Dedifferentiated amniotic fluid mesenchymal stem cell (primary cell): ENCODE results near the gene RNF175.

ENCODE experiments used
- DNase-seq: peaks from one replicate; pipeline ENCODE4 v3.0.0-alpha.2; 2016; ENCODE audit errors: extremely low spot score

The RNF175 gene

DNA sequence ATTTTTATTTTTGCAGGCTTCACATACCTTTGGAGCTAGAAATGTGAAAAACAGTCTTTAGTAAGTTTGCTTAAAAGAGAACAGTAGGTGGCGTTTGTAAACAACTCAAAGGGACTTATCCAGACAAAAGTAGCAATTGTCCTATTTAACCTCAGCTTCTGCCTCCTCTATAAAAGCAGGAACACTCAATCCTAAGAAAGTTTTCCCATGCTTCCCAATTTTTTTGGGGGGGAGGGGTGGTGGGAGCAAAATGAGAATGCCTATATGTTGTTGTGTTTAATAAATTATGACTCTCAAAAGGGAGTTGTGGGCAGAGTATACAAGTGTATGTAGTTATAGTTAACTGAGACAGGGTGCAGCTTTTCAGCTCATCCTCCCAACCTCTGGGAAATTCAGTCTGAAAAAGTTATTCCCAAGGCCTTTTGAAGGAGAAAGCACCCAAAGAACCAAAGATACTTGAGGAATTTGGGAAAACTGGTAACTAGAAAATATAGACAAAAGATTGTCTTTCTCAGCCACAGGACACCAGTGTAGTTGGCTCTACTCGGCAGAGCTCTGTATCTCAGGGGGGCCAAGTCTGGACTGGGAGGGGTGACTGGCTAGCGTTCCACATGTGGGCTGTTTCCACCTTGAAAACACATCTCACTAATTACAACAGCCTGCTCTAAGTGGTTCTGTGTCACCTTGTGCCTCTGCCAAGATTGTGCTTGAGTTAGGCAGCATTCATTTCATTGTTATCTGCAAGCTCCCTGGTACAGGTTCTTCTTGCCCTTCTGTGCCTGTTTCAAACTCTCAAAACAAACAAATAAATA, 26.3 kb upstream of the RNF175 start:
- peak; percentile 64 for DNase-seq

DNA sequence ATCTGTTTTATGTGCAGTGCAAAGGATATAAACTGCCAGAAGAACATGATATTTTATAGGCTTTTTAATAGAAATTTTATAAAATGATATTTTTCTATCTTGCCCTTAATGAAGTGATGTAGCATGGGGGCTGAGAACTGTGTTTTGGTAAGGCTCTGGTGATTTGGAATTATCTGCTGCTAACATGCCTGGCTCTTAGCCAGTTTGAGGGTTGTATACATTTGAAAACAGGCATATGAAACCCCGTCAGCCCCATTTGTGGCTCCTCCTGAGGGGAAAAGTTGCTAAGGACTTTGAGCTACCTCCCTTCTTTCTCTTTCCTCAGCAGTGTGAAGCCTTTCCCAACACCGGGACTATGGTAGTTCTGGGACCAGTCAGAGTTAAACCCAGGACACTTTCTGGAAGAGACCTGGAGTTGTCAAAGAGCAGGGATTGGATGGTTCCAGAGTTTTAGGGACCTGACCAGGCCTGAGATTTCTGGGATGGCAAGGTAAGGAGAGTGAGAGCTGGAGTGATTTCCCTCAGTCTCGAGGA, 24.4 kb upstream of the RNF175 start:
- DNase-seq, result no peak

DNA sequence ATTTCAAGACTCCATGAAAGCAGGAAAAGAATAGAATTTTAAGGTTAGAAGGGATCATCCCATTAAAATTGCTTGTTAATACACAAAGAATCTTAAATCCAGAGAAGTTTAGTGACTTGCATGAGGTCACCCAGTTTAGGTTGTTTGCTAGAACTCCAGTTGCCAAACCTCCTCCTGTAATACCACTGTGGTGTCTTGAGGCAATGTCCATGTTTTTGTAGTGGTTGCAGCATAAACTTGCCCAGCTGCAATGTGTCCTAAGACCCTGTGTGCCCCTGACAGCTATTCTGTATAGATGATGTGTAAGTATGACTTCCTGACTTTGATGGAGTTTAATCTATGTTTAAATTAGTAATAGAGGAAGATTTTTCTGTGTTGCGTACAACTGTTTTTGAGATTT, 22.8 kb upstream of the RNF175 start:
- no peak for DNase-seq

DNA sequence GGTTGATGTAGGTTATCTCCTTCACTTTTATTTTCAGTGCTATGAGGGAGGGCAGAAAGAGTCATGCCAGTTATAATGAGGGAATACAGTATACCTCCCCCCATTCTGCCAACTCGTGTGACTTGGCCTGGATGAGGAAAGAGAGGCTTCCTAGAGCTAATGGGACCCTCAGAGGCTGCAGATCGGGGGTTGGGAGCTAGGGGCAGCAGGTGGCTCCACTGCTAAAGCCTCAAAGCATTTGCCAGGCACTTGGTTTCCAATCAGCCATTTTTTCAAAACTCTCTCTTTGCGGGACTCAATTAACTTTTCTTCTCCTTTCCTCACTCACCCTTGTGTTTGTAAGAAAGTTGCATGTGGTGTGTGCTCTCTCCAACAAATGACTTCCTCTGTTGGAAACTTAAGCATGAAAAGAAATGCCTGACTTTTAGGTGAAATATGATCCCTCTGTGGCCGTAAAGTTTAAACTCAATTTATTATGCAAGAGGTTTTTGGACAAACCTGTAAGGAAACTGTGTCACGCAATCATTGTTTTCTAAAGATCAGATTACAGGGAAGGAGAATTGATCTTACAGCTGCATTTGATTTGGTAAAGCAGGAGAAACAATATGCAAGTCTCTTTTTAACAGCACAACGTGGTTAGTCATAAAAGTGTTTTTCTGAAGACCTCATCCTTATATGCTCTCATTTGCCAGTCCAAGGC, 22.0 kb upstream of the RNF175 start:
- DNase-seq, result peak; percentile 91

DNA sequence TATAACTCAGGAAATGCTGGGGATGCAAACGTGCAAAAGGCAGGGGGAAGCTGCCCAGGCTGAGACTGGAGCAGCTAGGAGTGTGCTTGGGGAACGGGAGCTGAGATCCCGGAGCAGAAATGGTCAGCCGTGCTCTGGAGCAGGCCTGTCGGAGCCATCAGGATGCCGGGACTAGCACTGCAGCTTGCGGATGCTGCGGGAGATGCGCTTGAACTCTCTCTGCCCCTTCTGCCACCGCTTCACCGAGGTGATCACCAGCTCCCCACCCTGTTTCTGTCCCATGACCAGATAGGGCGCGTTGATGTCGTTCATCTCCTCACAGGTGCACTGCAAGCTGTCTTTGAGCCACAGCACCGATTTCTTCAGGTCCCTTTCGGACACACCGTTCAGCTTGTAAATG, 21.5 kb upstream of the RNF175 start:
- no peak for DNase-seq

DNA sequence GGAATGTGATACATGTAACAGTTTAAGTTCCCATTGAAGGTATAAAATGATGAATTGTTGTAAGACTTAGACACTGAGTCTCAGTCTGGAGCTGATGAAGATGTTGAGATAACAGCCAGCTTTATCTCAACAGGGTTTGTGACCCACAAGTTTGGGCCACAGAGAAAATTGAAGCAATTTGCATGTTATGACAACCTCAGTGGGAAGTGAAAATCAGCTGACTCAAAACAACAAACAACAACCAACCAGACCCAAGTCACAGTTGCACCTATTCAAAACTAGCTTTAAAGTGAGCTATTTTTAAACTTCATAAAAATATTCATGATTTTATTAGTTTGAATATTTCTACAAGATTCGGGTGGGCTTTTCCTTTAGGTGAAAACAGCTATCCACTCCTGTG, 21.1 kb upstream of the RNF175 start:
- DNase-seq, result no peak

DNA sequence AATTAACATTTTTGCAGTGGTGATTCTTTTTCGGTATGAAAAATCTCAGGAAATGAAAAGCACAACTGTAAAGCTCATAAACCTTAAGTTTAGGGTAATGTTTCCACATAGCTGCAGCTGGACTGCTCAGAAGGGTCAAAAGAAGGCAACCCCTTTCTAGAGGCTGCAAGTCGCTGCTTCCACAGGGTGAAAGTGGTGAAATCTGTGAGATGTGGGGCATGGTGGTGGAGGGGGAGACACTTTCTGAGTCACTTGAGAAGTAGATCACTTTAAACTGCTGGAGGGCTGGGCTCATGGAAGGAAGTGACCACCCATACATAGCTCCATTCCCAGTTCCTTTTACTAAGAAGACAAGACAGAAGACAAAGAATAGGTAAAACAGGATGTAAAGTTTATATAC, 20.4 kb upstream of the RNF175 start:
- DNase-seq, result no peak

DNA sequence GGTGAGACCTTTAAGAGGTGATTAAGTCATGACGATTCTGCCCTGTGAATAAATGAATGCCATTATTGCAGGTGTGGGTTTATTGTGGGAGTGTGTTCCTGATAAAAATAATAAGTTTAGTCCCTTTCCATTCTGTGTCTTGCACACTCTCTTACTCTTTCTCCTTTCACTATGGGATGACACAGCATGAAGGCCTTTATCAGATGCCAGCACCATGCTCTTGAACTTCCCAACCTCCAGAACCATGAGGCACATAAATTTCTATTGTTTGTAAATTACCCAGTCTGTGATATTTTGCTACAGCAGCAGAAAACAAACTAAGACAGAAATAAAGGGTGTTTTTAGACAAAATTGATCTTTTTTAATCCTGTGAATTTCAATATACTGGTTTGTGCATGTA, 18.6 kb upstream of the RNF175 start:
- DNase-seq, result no peak

DNA sequence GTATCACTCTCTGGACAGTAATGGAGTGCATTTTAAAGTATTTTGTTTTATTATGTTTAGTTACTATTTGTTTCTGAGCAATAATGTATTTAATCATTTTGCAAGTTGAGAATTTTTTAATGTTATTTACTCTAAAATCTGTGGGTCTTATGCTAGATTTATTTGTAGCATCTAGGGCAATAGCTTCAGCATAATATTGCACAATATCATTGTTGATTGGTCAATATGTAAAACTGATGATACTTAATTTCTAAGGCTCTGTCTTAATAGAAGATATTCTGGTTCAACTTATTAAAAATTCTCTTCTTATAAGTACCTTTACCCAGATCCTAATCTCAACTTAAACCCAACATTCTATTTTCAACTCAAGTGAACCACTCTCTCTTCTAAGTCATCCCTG, 17.6 kb upstream of the RNF175 start:
- DNase-seq, result no peak

DNA sequence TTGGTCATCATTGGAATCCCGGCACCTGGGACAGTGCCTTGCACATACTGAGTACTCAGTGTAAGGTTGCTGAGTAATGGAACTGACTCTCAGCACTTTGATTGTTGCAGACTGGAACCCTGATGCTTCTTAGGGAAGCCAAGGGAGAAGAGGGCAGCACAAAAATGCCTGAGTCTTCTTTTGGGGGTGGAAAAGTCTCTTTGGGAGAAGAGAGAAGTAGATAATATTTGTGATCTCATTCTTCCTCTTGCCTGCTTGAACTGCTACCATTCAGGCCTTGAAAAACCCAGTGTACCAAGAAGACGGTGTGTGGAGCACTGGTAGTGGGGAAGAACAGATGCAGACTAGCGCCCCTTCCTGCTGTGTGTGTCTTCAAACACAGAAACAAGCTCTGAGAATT, 16.8 kb upstream of the RNF175 start:
- DNase-seq, result no peak

DNA sequence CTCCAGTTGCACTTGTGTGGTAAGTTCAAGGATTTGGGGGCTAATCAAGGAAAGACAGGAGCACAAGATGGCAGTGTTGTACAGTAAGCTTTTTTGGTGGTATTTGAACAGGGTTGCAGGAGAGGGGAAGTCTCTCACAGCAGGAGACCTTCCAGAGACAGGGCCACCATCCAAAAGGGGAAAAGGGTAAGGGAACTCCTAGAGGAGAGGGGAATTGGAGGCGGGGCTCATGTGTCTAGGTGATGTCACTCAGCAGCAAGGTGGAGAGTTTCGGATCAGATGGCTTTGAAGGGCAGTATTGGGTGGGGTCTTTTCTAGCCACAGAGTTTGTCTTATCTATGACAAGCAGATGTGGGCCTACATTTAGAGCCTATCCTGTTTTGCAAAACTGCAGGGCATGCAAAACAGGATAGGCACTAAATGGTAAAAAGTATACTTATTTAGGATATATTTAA, 13.4 kb upstream of the RNF175 start:
- DNase-seq, result no peak

DNA sequence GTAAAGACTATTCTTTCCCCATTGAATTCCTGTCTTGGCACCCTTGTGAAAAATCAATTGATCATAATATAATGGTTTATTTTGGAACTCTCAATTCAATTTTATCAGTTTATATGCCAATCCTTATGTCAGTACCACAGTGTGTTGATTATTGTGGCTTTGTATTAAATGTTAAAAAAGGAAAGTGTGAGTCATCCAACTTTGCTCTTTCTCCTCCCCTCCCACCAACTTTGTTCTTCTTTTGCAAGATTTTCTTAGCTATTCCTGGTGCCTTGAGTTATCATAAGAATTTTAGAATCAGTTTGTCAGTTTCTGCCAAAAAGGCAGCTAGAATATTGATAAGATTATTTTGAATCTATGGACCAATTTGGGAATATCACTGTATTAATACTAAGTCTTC, 11.2 kb upstream of the RNF175 start:
- no peak for DNase-seq

DNA sequence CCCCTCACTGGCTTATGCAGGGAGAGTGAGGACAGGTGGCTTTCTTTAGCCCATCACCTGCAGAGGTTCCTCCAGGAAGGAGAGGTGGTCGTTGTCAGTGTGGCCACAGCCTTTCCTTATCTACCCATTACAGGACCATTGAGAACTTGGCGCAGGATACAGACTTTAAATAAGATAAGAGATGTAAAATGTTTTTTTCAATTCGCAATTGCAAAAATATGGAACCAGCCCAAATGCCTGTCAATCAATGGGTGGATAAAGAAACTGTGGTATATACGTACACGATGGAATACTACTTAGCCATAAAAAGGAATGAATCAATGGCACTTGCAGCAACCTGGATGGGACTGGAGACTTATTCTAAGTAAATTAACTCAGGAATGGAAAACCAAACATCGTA, 6.9 kb upstream of the RNF175 start:
- no peak for DNase-seq

DNA sequence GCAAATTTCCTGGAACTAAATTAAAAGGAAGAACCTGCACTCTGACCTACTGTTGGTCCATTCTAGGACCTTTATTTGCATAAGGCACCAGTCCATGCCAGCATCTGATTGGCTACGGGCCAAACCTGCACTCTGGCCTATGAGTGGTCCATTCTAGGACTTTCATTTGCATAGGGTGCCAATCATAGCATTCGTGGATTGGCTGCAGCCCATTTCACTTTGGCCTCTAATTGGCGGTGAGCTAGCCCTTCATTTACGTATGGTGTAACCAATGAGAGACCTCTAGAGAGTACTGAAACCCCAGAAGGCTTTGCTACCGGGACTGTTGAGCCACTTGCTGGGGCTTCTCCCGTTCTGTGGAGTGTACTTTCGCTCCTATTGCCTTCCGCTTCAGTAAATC, 6.1 kb upstream of the RNF175 start:
- no peak for DNase-seq

DNA sequence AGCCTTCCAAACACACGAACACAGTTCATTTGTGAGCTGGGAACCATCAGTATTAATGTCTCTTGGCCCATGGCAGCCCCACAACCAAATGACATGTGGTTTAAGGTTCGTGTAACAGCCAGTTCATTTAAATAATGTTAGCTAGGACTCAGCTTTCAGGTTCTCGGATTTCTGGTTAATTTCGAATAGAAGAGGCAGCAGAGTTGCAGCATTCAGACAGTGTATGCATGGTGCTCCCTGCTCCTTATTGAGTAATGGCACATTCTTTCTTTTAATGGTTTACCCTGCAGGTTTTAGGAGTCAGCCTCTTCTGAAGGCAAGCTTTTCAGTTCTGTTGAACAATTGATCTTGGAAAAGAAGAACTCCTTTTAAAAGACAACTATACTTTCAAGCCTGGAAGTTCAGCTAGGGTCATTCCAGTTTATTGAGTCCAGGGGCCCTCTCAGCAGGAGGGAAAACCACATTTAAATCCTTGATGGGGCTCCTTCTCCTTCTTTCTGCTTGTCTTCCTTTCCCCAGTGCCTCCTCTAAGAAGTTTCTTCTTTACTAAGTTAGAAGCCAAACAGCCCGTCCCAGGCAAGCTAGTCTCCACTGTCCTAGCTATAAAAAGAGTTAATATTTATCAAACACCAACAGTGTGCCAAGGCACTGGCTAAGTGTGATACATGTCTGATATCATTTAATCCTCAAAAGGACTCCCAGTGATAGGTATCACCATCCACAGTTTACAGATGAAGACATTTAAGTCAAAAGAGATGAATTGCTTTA, 5.0 kb upstream of the RNF175 start:
- DNase-seq, result peak; percentile 39

DNA sequence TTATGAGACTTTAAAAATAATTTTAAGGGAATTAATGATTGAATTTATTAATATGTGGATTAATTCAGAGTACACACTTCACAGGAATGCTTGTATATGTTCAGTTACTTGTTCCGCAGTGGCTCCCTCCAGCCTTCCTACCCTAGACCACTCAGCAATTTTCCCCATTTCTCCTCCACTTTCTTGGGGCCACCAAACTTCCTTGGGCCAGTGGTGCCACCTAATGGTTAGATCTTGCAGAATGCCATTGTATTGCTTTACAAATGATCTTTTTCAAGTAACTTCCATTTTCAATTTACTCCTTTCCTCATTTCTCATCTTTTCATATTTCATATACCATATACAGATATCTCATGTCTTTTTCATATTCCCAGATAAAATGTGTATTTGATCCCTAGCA, 3.6 kb upstream of the RNF175 start:
- DNase-seq, result no peak

DNA sequence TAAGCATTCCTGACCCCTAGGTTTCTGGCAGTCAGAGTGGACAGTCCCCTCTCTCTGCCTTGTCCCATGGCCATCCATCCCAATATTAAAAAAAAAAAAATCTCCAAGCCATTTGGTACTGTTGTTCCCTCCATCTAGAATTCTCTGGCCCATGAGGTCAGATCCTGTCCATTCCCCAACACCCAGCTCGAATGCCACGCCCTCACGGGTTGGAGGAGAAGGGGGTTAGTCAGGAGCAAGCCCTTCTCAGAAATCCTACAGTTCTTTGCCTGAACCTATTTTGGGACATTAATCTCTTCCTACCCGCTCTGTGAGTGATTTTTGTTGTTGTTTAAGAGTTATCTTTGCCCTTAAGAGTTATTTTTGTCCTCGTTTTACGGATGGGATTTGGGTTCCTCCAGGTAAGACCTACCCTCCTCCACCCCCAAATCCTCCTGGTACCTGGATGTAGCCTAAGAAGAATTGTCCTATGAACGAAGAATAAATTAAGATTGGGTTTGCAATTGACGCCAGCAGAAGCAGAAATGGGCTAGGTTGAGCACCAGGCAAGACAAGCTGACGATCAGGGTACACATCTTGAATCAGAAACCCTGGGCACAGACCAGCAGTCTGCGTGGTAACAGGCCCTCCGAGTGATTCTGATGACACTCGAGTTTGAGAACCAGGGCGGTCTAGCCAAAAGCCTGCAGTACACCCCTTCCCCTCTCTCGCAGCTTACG, 977 bp downstream of the RNF175 start:
- no peak for DNase-seq

DNA sequence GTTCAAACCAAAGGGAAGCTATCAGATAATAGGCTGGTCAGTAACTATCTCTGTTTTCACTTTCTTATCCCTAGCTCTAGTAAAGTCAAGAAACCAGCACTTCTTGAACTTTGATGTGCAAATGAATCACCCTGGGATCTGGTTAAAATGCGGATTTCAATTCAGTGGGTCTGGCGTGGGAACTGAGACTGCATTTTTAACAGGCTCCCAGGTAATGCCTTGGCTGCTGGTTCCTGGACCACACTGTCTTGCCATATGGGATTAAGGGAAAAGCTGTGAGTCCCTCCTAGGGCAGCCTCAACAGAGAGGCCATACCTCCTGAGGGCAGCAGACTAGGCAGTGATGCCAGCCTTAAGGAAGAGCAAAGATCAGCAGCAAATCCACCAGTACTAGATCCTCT, 1.7 kb downstream of the RNF175 start:
- DNase-seq, result no peak

DNA sequence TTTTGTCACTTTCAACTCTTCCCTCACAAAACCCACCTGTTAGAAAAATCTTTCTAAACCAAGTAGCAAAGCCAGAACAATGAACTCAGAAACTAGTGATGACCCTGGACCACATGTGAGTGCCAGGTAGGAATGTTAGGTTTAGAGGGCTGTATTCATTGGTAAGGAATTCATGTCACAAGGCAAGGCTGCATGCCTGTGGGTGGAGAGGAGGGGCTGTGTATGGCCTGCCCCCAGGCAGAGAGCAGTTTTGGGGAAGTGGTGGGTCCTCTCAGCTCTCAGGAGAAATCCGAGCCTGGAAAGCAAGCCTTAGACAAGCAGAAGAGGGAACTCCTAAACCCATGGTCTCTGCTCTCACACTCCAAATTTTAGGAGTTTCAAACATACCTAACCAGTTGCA, 2.4 kb downstream of the RNF175 start:
- no peak for DNase-seq

DNA sequence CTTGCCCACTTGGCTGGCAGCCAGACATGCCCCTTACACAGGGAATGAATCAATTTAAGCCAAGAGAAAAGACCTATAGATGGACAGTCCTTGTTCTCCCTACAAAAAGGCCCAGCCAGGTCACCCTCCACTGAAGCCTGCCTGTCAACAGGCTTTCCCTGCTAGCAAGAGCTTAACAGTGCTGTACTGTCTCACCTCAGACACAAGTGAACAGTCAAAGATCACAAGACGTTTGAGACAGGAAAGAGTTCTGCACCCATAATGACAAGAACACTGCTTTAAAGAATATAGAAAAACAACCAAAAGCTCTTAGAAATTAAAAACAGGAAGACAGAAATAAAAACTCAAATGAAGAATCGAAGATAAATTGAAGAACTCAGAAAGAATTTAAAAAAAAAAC, 4.6 kb downstream of the RNF175 start:
- no peak for DNase-seq

DNA sequence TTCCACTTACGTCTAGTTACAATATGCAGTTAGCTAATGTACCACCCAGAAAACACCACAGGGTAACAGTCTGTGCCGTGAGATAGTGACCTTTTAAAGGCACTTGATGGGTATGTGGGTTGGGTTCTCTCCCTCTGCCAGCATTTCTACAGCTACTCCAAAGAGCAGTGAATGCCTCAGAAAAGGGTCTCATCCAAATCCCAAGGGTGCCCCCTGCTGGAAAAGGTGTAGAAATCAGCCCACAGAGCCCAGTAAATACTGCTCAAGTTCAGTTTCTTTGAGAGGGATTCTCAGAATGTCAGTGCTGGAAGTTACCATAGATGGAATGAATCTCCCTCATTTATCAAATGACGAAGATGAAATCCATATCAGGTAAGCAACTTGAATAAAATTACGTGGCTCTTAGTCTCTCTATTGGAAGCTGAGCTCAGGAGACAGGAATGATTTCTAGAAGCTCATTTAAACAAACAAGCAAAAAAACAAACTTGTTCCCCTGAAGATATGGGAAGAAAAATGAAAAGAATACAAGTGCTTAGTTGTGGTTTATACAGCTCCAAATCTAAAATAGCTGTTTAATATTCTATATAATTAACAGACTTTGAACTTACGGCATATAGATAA, 9.5 kb downstream of the RNF175 start:
- DNase-seq, result peak; percentile 87
